Esophagus squamous epithelium (tissue), 4 donors: ENCODE data around the gene ISL2.

Experiments used
- CTCF ChIP-seq, 6 experiments: fragments of 450-650 bp in 4 of 6; fragments of 200-600 bp in 2 of 6; sonication (generic) in 2 of 6; IDR thresholded peaks; one replicate each; pipeline ENCODE4 v1.5.1; 2016 to 2019; ENCODE audit warnings: antibody characterized with exemption in 6 of 6, mild to moderate bottlenecking in 4 of 6, moderate library complexity in 4 of 6
- POLR2A ChIP-seq, 4 donors: fragments of 450-650 bp; IDR thresholded peaks; one replicate each; pipeline ENCODE4 v1.6.1; 2017; ENCODE audit warnings: antibody characterized with exemption in 4 of 4, mild to moderate bottlenecking in 4 of 4, moderate library complexity in 3 of 4

GRCh38 chr15:76391309-76391708 is 54.7 kb downstream of the ISL2 start:
- no peak for TF ChIP-seq CTCF (IDR thresholded peaks at IDR 0.05)
- TF ChIP-seq POLR2A (IDR thresholded peaks at IDR 0.05) = no peak
